GM03348 (cell line): Measurements from ENCODE around the gene BPIFB3.
A peak's percentile ranks its signal among the peaks of the same experiment; 100 is the strongest.

Experiments
- DNase-seq: peaks from one replicate; pipeline ENCODE4 v3.0.0; 2012; ENCODE audit warnings: low spot score

The BPIFB3 gene

DNA sequence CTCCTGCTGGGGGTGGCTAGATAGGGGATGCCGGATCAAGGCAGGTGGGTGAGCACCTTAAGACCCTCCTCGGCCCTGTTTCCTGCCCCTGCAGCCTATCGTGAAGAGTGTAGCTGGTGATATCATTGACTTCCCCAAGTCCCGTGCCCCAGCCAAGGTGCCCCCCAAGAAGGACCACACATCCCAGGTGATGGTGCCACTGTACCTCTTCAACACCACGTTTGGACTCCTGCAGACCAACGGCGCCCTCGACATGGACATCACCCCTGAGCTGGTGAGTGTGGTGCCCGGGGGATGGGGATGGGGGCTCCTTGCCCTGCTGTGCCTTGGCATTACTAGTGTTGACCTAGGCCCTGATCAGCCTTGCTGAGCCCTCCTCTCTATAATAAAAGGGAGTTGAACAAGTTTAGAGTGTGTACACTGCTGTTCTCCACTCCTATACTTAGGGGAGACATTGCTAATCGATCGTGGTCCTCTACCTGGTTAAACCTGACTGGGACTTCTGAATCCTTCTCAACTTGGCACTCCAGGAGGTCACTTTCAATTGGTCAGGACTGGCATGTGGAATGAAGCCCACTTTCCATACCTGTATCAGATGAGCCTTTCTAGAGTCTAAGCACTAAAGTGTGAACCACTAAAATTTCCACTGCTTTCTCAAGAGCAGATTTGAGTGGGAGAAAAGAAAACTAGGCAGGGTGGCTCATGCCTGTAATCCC, 11.0 kb downstream of the BPIFB3 start:
- DNase-seq, result no peak

- DNase-seq, result no peak
Observed at GRCh38 chr20:33065785-33066184, 12.1 kb downstream of the BPIFB3 start.

- DNase-seq, result no peak
Observed at GRCh38 chr20:33067806-33068205, 14.1 kb downstream of the BPIFB3 start.

GRCh38 chr20:33068251-33068939, 14.7 kb downstream of the BPIFB3 start:
- no peak for DNase-seq

DNA sequence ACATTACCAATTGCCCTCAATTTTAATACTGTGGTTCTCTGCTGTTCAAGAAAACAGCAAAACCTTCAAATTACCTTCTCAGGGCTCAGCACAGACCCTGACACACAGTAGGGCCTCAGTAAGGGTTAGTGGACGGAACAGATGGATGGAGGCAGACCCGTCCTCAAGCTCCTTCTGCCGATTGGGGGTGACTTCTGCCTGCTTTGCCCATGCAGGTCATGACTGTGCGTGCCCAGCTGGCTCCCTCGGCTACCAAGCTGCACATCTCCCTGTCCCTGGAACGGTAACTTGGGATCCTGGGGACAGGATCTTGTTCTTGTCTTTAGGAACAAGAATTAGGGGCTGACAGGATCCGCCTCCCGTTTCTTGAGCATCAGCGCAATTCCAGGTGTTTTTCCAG, 16.0 kb downstream of the BPIFB3 start:
- no peak for DNase-seq

DNA sequence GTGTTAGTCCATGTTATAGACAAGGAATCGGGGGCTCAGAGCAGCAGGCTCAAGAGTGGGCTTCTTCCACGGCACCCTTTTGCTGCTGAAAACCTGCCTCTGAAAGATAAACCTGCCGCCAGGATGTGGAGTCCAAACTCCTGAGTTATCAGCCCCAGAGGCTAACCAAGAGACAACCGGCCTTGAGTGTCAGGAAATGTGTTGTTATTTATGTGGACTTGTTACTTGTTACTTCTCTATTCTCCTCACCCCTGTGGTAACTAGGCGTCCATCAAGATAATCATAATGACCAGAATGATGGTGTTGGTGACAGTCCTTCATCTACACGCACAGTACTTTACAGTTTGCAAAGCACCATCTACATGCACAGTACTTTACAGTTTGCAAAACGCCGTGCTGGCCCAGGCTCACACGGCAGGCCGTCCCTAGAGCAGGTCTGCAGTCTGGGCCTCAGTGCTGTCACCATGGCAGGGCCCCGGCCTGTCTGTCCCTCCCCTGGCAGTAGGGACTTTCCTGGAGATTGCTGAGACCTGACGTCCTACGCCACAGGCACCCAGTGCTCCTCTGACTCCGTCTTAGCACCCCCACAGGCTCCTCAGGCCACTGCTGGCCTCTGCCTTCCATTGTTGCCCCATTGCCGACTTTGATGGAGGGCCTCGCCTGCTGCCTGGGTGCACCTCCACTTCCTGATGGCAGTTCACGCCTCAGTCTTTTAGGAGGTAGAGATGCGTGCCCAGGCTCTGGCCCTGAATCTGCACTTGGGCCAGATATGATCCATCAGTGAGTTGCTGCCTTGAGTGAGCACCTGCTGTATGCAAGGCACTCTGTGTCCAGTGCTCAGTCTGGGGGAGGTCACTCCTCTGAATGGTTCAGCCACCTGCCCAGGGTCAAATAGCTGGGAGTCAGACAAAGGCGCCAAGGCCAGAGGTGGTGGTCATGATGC, 16.7 kb downstream of the BPIFB3 start:
- no peak for DNase-seq

- no peak for DNase-seq
Observed at GRCh38 chr20:33071198-33071597, 17.5 kb downstream of the BPIFB3 start.

DNA sequence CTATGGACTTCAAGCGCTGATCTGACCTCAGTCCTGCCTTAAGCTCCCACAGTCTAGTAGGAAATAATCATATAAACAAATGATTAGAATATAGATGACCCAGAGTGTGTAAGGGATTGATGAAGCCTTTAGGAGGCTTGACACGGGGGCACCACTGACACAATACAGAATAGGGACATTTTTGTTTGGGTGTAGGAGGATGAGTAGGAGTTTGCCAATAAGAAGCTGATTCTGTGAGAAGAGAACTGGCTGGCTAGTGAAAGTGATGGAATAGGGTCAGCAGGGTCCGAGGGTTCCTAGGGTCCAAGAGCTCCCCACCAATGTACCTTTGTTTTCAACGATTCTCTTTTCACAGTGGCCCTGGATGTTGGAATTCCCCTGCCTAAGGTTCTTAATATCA, 18.7 kb downstream of the BPIFB3 start:
- no peak for DNase-seq

DNA sequence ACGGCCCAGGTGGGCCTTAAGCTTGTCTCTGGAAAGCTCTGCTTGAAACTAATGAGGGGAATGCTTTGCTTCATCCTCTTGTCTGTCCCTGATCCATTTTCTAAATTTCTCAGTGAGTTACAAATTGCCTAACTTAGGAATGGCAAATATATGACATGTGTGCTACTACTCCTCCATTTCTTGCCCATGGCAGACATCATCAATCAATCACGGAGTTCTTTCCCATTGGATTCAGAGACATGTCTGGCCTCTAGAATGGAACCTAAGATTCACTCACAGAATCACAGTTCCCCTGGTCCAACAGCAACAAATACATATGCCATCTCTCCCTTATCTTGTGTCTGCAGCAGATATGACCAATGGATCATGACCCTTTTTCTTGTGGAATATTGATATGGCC, 19.1 kb downstream of the BPIFB3 start:
- DNase-seq, result no peak

DNA sequence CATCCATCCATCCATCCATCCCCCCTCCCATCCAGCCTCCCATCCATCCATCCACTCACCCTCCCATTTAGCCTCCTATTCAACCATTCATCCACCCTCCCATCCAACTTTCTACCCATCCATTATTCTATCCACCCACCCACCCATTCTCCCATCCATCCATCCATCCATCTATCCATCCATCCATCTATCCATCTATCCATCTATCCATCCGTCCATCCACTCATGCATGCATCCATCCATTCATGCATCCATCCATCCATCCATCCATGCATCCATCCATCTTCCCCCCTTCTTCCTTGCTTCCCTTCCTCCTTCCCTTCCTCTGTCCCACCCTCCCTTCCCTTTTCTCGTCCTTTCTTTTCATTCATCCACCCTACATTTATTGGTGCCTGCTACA, 21.0 kb downstream of the BPIFB3 start:
- no peak for DNase-seq

- DNase-seq, result no peak
Observed at GRCh38 chr20:33075281-33075680, 21.6 kb downstream of the BPIFB3 start.

DNA sequence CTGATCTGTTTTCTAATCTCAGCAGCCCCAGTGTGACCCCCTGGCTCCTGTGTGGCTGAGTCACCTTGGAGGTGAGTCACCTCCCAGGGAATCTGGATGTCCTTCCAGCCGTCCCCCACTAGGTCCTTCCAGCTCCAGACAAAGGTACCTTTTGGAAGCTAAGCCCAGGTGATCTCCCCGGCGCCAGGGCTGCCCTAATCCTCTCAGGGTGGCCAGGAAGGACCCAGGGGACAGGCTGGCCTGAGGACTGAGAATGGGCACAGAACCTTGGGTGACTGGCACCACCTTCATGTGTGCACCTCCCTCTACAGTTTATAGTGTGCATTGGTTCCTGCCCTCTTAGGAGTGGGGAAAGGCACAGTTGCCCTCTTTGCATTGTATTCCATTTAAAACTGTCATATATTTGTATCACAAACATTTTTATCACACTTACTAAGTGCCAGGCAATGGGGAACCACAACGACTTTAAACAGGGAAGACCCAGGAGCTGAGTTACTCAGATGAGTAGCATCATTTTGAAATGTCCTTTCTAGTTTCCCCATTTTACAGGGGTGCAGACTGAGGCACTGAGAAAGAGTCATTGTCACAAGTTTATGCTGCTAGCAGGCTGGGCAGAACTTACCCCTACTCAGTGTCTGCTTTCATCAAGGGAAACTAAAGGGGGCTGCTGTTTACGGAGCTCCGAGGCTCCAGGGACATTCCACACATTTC, 23.1 kb downstream of the BPIFB3 start:
- DNase-seq, result no peak

GRCh38 chr20:33079259-33079658, 25.6 kb downstream of the BPIFB3 start, which contains the start of gene BPIFB4:
Gene BPIFB4, plus strand, starts transcription at chr20:33079643. Its CDS starts 1,884 bp downstream, at chr20:33081527.
- DNase-seq, result peak; percentile 76

- no peak for DNase-seq
Observed at GRCh38 chr20:33081411-33082154, 27.9 kb downstream of the BPIFB3 start.

- no peak for DNase-seq
Observed at GRCh38 chr20:33082546-33082945, 28.8 kb downstream of the BPIFB3 start.

DNA sequence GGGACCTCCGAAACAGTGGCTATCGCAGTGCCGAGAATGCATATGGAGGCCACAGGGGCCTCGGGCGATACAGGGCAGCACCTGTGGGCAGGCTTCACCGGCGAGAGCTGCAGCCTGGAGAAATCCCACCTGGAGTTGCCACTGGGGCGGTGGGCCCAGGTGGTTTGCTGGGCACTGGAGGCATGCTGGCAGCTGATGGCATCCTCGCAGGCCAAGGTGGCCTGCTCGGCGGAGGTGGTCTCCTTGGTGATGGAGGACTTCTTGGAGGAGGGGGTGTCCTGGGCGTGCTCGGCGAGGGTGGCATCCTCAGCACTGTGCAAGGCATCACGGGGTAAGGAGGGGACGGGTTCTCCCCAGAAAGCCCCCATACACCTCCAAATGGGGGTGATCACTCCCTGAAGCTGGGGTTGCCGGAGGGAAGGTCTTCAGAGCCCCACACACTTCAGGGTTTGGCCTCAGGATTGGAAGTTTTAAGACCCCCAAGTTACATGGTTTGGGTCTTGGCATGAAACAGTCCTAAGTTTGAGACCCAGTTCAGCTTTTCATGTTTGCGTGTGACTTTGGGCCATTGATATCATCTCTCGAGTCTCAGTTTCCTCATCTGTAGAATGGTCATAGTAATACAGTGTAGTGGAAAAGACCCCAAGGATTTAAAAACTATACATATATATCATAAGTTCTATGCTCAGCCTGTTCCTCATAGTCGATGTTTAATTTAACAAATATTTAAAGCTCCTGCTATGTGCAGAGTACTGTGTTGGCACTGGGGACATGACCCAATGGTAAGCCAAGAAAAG, 30.0 kb downstream of the BPIFB3 start:
- DNase-seq, result no peak

GRCh38 chr20:33084722-33085121, 31.0 kb downstream of the BPIFB3 start:
- DNase-seq, result no peak

DNA sequence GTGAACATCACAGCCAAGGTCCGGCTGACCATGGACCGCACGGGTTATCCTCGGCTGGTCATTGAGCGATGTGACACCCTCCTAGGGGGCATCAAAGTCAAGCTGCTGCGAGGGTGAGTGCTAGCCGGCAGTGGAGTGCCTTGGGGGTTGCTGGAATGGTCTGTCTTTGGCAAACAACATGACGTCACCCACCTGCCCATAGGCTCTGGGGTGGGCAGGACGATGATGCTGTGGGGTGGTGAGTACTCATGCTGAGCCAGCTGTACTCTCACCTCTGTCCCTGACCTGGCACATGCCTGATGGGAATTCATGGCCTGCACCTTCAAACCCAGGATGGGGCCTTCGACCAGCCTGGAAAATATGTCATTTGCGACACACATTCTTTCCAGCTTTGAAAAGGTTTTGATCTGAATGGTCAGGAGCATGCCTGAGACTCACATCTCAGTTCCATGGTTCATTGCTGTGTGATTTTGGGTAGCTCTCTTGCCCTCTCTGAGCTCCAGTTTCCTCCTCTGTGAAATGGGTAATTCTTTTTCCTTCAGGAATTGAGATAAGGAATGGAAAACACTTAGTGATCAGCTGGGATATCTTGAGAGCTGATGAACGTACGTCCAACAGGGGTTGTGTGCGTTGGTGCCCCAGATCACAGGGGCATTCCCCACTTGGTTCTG, 32.5 kb downstream of the BPIFB3 start:
- no peak for DNase-seq

GRCh38 chr20:33091147-33091546, 37.4 kb downstream of the BPIFB3 start:
- no peak for DNase-seq

DNA sequence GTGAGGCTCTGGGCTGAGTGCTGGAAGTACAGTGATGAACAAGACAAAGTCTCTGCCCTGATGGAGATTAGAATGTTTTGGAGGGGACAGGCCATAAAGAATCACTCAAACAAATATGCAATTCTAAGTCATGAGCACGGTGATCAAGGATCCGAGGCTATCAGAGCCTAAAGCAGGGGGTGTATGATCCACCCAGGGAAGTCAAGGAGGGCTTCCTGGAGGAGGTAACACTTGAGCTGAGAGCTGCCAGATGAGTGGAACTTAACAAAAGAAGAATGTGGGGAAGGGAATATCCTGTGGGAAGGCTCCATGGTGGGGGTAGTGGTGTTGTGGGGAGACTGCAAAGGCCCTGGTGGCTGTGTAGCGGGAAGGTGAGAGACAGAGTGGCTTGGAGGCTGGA, 38.0 kb downstream of the BPIFB3 start:
- DNase-seq, result no peak
